Measurements from ENCODE around the gene SBDS.
"Not testable (repeated sequence)": the region's sequence is repeated elsewhere in the genome, so short reads cannot be mapped to it uniquely, and the experiment has no call there.

The SBDS gene

GRCh38 chr7:66994691-66995049, 716 bp downstream of the SBDS start:
- DNase-seq: peak; percentile 50

DNA sequence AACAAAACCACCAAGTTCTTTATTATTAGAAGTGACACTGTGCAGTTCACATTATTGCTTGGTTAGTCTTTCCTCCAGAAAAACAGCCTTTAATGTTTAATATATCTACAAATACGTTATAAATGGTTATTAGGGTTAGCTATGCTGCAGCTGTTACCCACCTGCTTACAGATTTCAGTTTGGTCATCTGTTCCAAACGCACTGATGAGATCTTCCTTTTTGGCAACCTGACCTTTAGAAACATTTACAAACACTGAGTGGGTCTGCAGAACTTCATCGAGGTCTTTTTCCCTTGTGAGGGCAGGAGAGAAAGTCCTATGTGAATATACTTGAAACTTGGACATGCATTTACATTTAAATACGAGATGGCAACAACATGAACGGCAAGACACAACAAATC, 1.3 kb downstream of the SBDS start:
- DNase-seq: not testable (repeated sequence)

DNA sequence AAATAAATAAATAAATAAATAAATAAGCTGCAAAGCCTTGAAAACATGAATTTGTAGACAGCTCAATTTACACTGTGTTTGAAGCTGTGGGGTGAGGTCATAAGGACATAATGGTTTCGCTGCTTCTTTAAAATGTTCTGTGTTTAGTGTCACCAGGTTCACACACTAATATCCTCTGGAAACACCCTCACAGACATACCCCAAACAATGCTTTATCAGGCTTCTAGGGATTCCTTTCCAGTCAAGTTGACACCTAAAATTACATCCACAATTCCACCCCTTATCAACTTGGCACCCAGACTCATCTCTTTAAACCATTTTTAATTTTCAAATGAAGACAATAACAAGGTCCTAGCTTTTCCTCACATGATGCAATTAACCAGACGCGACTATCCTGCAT, 5.8 kb downstream of the SBDS start:
- not testable (repeated sequence) for DNase-seq

DNA sequence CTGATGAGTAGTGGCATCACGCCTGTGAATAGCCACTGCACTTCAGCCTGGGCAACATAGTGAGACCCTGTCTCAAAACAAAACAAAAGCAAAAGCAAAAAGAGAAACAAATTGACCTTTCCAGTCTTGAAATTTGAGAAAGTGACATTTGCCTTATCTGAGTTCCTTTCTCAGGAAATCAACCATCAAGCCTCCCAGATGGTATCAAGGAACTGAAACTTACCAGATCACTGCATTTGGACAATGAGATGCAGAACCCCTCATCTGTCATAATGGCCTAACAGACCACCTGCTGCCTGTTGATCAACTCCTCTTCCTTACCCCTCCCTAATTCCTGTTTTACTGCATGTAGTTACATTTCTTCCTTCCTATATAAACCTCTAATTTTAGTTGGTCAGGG, 15.1 kb downstream of the SBDS start:
- not testable (repeated sequence) for DNase-seq

- DNase-seq: not testable (repeated sequence)
Observed at GRCh38 chr7:66979013-66979412, 16.4 kb downstream of the SBDS start.

GRCh38 chr7:66978312-66978711, 17.1 kb downstream of the SBDS start:
- DNase-seq: not testable (repeated sequence)

DNA sequence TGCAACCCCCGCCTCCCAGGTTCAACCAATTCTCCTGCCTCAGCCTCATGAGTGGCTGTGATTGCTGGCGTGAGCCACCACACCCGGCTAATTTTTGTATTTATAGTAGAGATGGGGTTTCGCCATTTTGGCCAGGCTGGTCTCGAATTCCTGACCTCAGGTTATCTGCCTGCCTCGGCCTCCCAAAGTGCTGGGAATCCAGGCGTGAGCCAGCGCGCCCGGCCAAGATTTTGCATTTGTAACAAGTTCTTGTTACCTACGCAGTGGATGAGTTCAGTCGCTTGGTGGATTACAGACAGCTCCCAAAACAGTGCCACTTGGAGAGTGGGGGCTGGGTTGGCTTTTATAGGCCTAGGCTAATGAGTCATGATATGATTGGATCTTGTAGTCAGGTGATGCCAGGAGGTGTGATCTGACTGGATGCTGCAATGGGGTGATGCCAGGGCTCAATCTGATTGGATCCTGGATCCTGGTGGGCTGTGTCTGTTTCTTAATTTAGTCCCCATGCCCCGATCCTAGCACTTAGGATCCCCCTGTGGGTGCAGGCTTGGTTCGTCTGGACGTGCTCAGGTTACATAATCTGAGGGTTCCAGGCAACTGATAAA, 20.3 kb downstream of the SBDS start:
- no peak for DNase-seq

GRCh38 chr7:66970310-66970709, 25.1 kb downstream of the SBDS start:
- DNase-seq: no peak

DNA sequence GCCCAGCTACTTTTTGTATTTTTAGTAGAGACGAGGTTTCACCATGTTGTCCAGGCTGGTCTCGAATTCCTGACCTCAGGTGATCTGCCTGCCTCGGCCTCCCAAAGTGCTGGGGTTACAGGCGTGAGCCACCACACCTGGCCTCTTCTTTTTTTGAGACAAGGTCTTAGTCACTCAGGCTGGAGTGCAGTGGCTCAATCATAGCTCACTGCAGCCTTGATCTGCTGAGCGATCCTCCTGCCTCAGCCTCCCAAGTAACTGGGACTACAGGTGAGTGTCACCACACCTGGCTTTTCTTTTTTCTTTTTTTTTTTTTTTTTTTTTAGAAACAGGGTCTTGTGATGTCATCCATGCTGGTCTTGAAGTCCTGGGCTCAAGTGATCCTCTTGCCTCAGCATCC, 26.4 kb downstream of the SBDS start:
- not testable (repeated sequence) for DNase-seq

GRCh38 chr7:66967029-66967428, 28.4 kb downstream of the SBDS start:
- DNase-seq: no peak

DNA sequence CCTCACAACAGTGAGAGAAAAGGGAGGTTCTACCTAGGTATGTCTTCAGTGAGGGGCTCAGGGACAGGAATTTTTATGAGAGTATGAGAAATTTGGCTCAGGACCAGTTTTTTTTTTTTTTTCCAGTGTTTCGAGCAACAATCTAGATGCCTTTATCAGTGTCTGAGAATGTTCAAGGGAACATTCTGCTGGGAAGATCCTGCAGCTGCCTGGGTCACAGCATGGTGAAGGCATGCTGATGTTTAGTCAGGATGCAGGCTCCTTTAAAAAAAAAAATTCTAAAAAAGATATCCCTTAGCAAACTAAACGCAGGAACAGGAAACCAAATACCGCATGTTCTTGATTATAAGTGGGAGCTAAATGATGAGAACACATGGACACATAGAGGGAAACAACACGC, 31.0 kb downstream of the SBDS start:
- no peak for DNase-seq

DNA sequence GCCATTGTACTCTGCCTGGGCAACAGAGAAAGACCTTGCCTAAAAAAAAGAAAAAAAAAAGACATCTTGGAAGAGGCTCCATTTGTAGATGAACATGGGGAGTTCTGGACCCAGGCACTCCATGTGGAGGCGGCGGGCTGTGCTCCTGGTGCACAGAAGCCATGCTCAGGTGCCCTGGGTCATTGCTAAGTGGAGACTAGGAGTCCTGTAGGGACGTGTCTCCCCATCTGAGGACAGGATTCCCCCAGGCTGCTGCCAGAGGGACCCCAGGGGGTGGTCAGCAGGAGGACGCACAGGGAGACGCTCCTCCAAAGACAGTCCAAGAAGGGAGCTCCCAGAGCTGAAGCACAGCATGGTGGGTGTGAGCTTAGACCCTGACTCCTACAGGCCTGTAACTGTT, 34.3 kb downstream of the SBDS start:
- no peak for DNase-seq

DNA sequence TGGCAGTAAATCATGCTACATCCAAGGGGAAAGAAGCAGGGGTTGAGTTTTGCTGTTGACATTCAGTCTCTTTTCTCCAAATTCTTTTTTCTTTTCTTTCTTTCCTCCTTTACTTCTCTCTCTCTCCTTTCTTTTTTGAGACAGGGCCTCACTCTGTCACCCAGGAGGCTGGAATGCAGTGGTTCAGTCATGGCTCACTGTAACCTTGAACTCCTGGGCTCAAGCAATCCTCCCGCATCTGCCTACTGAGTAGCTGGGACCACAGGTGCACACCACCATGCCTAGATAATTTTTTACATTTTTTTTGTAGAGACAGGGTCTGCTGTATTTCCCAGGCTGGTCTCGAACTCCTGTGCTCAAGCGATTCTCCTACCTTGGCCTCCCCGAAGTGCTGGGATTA, 35.2 kb downstream of the SBDS start:
- DNase-seq: no peak

- DNase-seq: no peak
Observed at GRCh38 chr7:66958538-66959350, 36.6 kb downstream of the SBDS start.

GRCh38 chr7:66957595-66958290, 37.6 kb downstream of the SBDS start:
- DNase-seq: no peak

DNA sequence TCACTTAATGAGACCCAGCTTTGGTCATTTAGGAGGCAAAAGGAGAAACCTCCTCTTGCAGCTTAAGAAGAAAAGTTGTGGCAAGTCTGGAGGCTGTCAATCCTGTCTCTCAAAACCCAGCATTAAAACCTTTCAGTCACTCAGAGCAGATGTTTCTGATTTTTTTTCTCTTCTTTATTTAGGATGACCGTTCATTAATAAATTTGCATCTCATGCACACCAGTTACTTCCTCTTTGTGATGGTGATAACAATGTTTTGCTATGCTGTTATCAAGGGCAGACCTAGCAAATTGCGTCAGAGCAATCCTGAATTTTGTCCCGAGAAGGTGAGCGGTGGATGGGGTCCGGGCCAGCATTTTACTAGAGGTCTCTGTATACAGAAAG, 42.4 kb downstream of the SBDS start:
- DNase-seq: no peak

- no peak for DNase-seq
Observed at GRCh38 chr7:66952343-66953043, 42.9 kb downstream of the SBDS start.

GRCh38 chr7:66950763-66951162, 44.6 kb downstream of the SBDS start:
- DNase-seq: no peak

DNA sequence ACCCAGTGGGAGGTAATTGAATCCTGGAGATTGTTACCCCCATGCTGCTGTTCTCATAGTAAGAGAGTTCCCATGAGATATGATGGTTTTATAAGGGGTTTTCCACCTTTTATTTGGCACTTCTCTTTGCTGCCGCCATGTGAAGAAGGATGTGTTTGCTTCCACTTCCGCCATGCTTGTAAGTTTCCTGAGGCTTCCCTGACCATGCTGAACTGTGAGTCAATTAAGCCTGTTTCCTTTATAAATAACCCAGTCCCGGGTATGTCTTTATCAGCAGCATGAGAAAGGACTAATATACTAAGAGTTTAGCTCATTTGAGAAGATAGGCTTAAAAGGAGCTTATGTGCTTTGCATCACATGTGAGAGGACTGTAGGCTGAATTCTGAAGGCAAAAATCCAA, 45.1 kb downstream of the SBDS start:
- DNase-seq: no peak

DNA sequence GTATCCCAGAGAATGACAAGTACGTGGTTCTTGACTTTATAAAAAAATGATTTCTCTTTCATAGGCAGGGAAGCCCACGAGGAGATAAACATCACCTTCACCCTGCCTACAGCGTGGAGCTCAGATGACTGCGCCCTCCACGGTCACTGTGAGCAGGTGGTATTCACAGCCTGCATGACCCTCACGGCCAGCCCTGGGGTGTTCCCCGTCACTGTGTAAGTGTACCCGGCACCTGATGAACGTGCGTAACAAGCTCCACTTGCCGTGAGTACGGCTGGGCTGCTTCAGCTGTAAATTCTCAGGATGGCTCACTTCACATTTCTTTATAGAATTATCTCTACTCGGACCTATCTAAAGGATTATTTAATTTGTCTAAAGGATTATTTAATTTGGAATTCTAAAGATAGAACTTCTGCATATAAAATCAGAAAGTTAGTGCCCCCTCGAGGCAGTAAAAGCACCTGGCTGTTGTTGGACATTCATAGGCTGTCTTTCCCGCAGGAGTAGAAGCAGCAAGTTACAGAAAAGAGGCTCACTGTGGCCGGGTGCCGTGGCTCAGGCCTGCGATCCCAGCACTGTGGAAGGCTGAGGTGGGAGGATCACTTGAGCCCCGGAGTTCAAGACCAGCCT, 46.8 kb downstream of the SBDS start:
- DNase-seq: no peak

- no peak for DNase-seq
Observed at GRCh38 chr7:66946545-66946944, 48.8 kb downstream of the SBDS start.

GRCh38 chr7:66939325-66939724, 56.1 kb downstream of the SBDS start:
- DNase-seq: no peak

DNA sequence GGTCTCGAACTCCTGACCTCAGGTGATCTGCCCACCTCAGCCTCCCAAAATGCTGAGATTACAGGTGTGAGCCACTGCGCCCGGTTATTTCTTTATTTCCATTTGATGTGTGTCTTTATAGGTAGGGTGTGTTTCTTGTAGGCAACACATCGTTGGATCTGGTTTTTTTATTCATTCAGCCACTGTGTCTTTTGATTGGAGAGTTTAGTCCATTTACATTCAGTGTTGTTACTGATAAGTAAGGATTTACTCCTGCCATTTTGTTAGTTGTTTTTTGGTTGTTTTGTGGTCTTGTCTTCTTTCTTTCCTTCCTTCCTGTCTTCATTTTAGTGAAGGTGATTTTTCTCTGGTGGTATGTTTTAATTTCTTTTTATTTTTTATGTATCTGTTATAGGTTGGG, 57.4 kb downstream of the SBDS start:
- no peak for DNase-seq

Data from NCI-H2227 treated with DMSO at 0.1 percent for 48 hours (cell line).